Gastrocnemius medialis (tissue), 4 donors: Measurements from ENCODE around the gene MYL12B.

Source experiments
- POLR2A ChIP-seq, 2 donors: fragments of 450-650 bp; IDR thresholded peaks; one replicate each; pipeline ENCODE4 v1.6.1; 2017; ENCODE audit warnings: antibody characterized with exemption in 2 of 2, mild to moderate bottlenecking in 2 of 2, moderate library complexity in 2 of 2
- TF ChIP-seq, protein P1 (sequence below), 5 experiments: fragments of 450-650 bp in 3 of 5; fragments of 200-600 bp in 2 of 5; sonication (generic) in 2 of 5; IDR thresholded peaks in 4 of 5; conservative IDR thresholded peaks in 1 of 5; 1 replicate in 4 of 5; 2 replicates in 1 of 5; pipeline ENCODE4 v1.5.1; 2016 to 2019; ENCODE audit warnings: antibody characterized with exemption in 5 of 5, mild to moderate bottlenecking in 3 of 5, moderate library complexity in 3 of 5

GRCh38 chr18:3247240-3248061 lies 14.5 kb upstream of the MYL12B start, which contains the start of gene MYL12A:
- TF ChIP-seq, protein P1, sequence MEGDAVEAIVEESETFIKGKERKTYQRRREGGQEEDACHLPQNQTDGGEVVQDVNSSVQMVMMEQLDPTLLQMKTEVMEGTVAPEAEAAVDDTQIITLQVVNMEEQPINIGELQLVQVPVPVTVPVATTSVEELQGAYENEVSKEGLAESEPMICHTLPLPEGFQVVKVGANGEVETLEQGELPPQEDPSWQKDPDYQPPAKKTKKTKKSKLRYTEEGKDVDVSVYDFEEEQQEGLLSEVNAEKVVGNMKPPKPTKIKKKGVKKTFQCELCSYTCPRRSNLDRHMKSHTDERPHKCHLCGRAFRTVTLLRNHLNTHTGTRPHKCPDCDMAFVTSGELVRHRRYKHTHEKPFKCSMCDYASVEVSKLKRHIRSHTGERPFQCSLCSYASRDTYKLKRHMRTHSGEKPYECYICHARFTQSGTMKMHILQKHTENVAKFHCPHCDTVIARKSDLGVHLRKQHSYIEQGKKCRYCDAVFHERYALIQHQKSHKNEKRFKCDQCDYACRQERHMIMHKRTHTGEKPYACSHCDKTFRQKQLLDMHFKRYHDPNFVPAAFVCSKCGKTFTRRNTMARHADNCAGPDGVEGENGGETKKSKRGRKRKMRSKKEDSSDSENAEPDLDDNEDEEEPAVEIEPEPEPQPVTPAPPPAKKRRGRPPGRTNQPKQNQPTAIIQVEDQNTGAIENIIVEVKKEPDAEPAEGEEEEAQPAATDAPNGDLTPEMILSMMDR (IDR thresholded peaks at IDR 0.05 in 4 of 5, conservative IDR thresholded peaks at IDR 0.05 in 1 of 5), result peak in 1 of 5 experiments; percentile 12
- TF ChIP-seq POLR2A (IDR thresholded peaks at IDR 0.05), result peak; percentile 89 to 90
